HepG2 (cell line): ENCODE data around the gene SLC22A23. TPM values are rescaled to one million over a fixed set of nuclear protein-coding genes. Genes with fewer than 3 reads are reported as not detected.

Source experiments
- ARID5B ChIP-seq: IDR thresholded peaks from 2 replicates; pipeline ENCODE4 v1.4.0; 2020; ENCODE audit warnings: mild to moderate bottlenecking, missing genetic modification reagents
- CCDC6 ChIP-seq: sonication (generic); formaldehyde crosslinking; IDR thresholded peaks from 2 replicates; pipeline ENCODE4 v1.8.1; 2022; ENCODE audit warnings: mild to moderate bottlenecking, missing genetic modification reagents, moderate library complexity
- ELF3 ChIP-seq: IDR thresholded peaks from 2 replicates; pipeline ENCODE4 v1.6.1; 2016; ENCODE audit warnings: missing genetic modification reagents, missing compliant biosample characterization
- FOXA1 ChIP-seq, 2 experiments: fragments of 450-650 bp in 1 of 2; sonication (generic) in 1 of 2; formaldehyde crosslinking in 1 of 2; IDR thresholded peaks; 2 replicates each; pipeline versions ENCODE4 v1.4.0 to v1.6.1; 2016 to 2020; ENCODE audit warnings: missing genetic modification reagents in 1 of 2
- JUND ChIP-seq: sonication (generic); formaldehyde crosslinking; IDR thresholded peaks from 2 replicates; pipeline ENCODE4 v1.8.0; 2022; ENCODE audit warnings: mild to moderate bottlenecking, missing genetic modification reagents
- MED1 ChIP-seq: sonication (generic); formaldehyde crosslinking; IDR thresholded peaks from 2 replicates; pipeline ENCODE4 v1.4.0; 2020; ENCODE audit warnings: missing genetic modification reagents
- POGZ ChIP-seq: sonication (generic); formaldehyde crosslinking; IDR thresholded peaks from 2 replicates; pipeline ENCODE4 v1.4.0; 2020; ENCODE audit warnings: mild to moderate bottlenecking, missing genetic modification reagents
- SAP130 ChIP-seq: IDR thresholded peaks from 2 replicates; pipeline ENCODE4 v1.6.1; 2016; ENCODE audit warnings: low read depth
- ZMYM4 ChIP-seq: sonication (generic); formaldehyde crosslinking; IDR thresholded peaks from 2 replicates; pipeline ENCODE4 v1.8.1; 2023; ENCODE audit warnings: mild to moderate bottlenecking, missing genetic modification reagents
- ZNF274 ChIP-seq: sonication (generic); formaldehyde crosslinking; IDR thresholded peaks from 2 replicates; pipeline ENCODE4 v1.5.1; 2020; ENCODE audit warnings: mild to moderate bottlenecking, missing genetic modification reagents
- ZNF580 ChIP-seq: IDR thresholded peaks from 2 replicates; pipeline ENCODE4 v1.6.1; 2016; ENCODE audit warnings: low read depth, borderline replicate concordance
- ZNF775 ChIP-seq: sonication (generic); formaldehyde crosslinking; IDR thresholded peaks from 2 replicates; pipeline ENCODE4 v1.4.0; 2020; ENCODE audit warnings: missing genetic modification reagents, mild to moderate bottlenecking, moderate library complexity, borderline replicate concordance
- polyA plus RNA-seq, 8 experiments: library from polyadenylated mRNA; depleted of rRNA in 3 of 8; stranded (reverse) in 7 of 8; unstranded in 1 of 8; fragments of >200 nt; fragmentation: Illumina TruSeq in 4 of 8; extraction: Trizol in 4 of 8; gene quantifications; 2 replicates each; pipeline versions ENCODE4 v1.2.1 to v1.2.3, GENCODE V29; 2011 to 2016; ENCODE audit warnings: low read depth in 4 of 8, missing spikeins in 1 of 8, mixed read lengths in 1 of 8; ENCODE audit not compliant: insufficient read depth in 1 of 8
- total RNA-seq, 5 experiments: library from RNA; depleted of rRNA; stranded (reverse); fragments of >200 nt; fragmentation: Illumina TruSeq; extraction: Trizol; gene quantifications; 2 replicates each; pipeline ENCODE4 v1.2.3, GENCODE V29; 2016; ENCODE audit warnings: low read depth in 1 of 5
- TF ChIP-seq, protein P1 (sequence below): sonication (generic); formaldehyde crosslinking; conservative IDR thresholded peaks from 2 replicates; pipeline ENCODE4 v1.4.0; 2020; ENCODE audit warnings: mild to moderate bottlenecking, missing genetic modification reagents, moderate library complexity
- TF ChIP-seq, protein P2 (sequence below): IDR thresholded peaks from 2 replicates; pipeline ENCODE4 v1.6.1; 2016; ENCODE audit warnings: missing compliant biosample characterization, missing genetic modification reagents, borderline replicate concordance
- TF ChIP-seq, protein P3 (sequence below): sonication (generic); formaldehyde crosslinking; IDR thresholded peaks from 2 replicates; pipeline ENCODE4 v1.4.0; 2020; ENCODE audit warnings: missing genetic modification reagents
- TF ChIP-seq, protein P4 (sequence below): IDR thresholded peaks from 2 replicates; pipeline ENCODE4 v1.6.1; 2012; ENCODE audit warnings: inconsistent platforms

The SLC22A23 gene
- total and polyA plus RNA-seq, 2 of the 13 experiments (the other 11 are each of a cell fraction or from before 2014, with no cell fraction given), result 11.8 to 17.5 TPM

DNA sequence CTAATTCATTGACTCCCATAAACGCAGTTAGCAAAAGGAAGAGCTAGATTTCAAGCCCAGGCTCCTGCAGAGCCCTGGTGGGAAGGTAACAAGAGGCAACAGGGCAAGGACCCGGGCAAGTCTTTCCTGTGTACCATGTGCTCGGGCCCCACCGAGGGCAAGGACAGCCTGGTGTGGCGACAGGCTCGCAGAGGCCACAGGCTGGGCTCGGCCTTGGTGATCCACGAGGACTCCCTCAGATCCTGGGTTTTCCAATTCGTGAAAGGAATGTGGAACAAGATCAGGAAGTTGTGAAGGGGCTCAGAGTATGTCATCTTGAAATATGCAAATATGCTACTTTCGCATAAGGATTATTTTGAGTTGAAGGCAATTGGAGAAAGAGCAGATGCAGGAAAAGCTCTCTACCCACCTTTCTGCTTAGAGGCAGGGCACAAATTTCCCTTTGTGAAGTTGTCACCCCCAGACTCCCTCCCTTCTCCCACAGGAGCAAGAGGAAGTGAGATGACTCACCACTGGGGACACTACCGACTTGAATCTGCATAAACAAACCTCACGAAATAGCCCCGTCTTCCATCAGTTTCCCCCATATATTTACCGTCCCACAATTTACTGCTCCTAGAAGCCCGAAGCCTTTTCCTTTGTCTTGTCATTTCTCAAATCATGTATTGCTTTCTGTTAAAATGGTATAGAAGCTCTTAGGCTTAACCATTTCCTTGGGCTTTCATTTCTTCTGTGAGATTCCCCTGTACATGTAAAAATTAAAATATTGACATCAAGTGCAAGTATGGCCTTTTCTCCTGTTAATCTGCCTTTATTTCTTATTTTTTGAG, 119.1 kb downstream of the SLC22A23 start (continued):
- TF ChIP-seq ARID5B (CRISPR knock-in tag) (peak; percentile 50; the same call in 1 of the 2 replicates), JUND (CRISPR knock-in tag) (0 out of 2 replicates have a peak, but pooled peaks have one; percentile 63), ZNF580 (CRISPR knock-in tag) (peak; percentile 26; the same call in 1 of the 2 replicates), FOXA1 (IDR thresholded peaks at IDR 0.05) (no peak), FOXA1 (CRISPR knock-in tag; IDR thresholded peaks at IDR 0.05) (no peak), MED1 (CRISPR knock-in tag) (peak; percentile 43; the same call in 1 of the 2 replicates), POGZ (CRISPR knock-in tag) (peak; percentile 65; the same call in 1 of the 2 replicates), ZNF775 (CRISPR knock-in tag) (0 out of 2 replicates have a peak, but pooled peaks have one; percentile 50), SAP130 (CRISPR knock-in tag) (peak; percentile 46), ZMYM4 (CRISPR knock-in tag) (0 out of 2 replicates have a peak, but pooled peaks have one; percentile 17), CCDC6 (CRISPR knock-in tag) (no peak), ELF3 (CRISPR knock-in tag) (peak; percentile 52), ZNF274 (CRISPR knock-in tag) (0 out of 2 replicates have a peak, but pooled peaks have one; percentile 39)
- TF ChIP-seq, protein P1, sequence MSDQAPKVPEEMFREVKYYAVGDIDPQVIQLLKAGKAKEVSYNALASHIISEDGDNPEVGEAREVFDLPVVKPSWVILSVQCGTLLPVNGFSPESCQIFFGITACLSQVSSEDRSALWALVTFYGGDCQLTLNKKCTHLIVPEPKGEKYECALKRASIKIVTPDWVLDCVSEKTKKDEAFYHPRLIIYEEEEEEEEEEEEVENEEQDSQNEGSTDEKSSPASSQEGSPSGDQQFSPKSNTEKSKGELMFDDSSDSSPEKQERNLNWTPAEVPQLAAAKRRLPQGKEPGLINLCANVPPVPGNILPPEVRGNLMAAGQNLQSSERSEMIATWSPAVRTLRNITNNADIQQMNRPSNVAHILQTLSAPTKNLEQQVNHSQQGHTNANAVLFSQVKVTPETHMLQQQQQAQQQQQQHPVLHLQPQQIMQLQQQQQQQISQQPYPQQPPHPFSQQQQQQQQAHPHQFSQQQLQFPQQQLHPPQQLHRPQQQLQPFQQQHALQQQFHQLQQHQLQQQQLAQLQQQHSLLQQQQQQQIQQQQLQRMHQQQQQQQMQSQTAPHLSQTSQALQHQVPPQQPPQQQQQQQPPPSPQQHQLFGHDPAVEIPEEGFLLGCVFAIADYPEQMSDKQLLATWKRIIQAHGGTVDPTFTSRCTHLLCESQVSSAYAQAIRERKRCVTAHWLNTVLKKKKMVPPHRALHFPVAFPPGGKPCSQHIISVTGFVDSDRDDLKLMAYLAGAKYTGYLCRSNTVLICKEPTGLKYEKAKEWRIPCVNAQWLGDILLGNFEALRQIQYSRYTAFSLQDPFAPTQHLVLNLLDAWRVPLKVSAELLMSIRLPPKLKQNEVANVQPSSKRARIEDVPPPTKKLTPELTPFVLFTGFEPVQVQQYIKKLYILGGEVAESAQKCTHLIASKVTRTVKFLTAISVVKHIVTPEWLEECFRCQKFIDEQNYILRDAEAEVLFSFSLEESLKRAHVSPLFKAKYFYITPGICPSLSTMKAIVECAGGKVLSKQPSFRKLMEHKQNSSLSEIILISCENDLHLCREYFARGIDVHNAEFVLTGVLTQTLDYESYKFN (CRISPR knock-in tag), result 0 out of 2 replicates have a peak, but pooled peaks have one; percentile 15
- TF ChIP-seq, protein P2, sequence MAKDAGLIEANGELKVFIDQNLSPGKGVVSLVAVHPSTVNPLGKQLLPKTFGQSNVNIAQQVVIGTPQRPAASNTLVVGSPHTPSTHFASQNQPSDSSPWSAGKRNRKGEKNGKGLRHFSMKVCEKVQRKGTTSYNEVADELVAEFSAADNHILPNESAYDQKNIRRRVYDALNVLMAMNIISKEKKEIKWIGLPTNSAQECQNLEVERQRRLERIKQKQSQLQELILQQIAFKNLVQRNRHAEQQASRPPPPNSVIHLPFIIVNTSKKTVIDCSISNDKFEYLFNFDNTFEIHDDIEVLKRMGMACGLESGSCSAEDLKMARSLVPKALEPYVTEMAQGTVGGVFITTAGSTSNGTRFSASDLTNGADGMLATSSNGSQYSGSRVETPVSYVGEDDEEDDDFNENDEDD, result peak; percentile 34; the same call in 1 of the 2 replicates
- TF ChIP-seq, protein P3, sequence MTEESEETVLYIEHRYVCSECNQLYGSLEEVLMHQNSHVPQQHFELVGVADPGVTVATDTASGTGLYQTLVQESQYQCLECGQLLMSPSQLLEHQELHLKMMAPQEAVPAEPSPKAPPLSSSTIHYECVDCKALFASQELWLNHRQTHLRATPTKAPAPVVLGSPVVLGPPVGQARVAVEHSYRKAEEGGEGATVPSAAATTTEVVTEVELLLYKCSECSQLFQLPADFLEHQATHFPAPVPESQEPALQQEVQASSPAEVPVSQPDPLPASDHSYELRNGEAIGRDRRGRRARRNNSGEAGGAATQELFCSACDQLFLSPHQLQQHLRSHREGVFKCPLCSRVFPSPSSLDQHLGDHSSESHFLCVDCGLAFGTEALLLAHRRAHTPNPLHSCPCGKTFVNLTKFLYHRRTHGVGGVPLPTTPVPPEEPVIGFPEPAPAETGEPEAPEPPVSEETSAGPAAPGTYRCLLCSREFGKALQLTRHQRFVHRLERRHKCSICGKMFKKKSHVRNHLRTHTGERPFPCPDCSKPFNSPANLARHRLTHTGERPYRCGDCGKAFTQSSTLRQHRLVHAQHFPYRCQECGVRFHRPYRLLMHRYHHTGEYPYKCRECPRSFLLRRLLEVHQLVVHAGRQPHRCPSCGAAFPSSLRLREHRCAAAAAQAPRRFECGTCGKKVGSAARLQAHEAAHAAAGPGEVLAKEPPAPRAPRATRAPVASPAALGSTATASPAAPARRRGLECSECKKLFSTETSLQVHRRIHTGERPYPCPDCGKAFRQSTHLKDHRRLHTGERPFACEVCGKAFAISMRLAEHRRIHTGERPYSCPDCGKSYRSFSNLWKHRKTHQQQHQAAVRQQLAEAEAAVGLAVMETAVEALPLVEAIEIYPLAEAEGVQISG (CRISPR knock-in tag), result no peak
- TF ChIP-seq, protein P4, sequence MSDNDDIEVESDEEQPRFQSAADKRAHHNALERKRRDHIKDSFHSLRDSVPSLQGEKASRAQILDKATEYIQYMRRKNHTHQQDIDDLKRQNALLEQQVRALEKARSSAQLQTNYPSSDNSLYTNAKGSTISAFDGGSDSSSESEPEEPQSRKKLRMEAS, result peak; percentile 66
